Vagina (tissue), 2 donors: ENCODE results near the gene MPPED2.

Experiments used
- POLR2A ChIP-seq, 2 donors: fragments of 450-650 bp; IDR thresholded peaks; one replicate each; pipeline ENCODE4 v1.6.1; 2017; ENCODE audit warnings: antibody characterized with exemption in 2 of 2, mild to moderate bottlenecking in 2 of 2, moderate library complexity in 2 of 2
- POLR2AphosphoS5 ChIP-seq, 2 donors: sonication (generic); formaldehyde crosslinking; IDR thresholded peaks; one replicate each; pipeline ENCODE4 v1.9.0; 2017; ENCODE audit warnings: antibody characterized with exemption in 2 of 2, mild to moderate bottlenecking in 2 of 2, low read depth in 1 of 2; ENCODE audit not compliant: insufficient read depth in 1 of 2
- TF ChIP-seq, protein P1 (sequence below), 3 experiments: fragments of 450-650 bp in 2 of 3; fragments of 200-600 bp in 1 of 3; sonication (generic) in 1 of 3; IDR thresholded peaks; one replicate each; pipeline ENCODE4 v1.5.1; 2017 to 2019; ENCODE audit warnings: antibody characterized with exemption in 3 of 3, mild to moderate bottlenecking in 2 of 3, moderate library complexity in 2 of 3

DNA sequence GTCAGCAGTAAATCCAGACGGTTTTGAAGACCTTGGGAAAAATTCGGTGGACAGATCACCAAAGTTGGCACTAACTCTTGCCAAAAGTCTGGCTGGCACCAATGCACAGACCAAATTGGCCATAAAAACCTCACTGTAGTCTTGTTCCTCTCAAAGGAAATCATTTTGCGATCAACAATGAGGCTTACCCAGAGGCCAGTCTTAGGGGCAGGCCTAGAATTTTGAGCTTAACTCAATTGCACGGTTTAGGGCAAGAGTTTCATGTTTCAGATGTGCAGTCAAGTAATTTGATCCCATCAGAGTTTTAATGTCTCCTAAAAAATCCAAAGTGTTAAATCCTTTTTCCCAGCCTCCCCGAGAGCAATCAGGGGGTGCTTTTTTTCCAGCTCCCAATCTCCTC, 19.0 kb downstream of the MPPED2 start:
- TF ChIP-seq, protein P1, sequence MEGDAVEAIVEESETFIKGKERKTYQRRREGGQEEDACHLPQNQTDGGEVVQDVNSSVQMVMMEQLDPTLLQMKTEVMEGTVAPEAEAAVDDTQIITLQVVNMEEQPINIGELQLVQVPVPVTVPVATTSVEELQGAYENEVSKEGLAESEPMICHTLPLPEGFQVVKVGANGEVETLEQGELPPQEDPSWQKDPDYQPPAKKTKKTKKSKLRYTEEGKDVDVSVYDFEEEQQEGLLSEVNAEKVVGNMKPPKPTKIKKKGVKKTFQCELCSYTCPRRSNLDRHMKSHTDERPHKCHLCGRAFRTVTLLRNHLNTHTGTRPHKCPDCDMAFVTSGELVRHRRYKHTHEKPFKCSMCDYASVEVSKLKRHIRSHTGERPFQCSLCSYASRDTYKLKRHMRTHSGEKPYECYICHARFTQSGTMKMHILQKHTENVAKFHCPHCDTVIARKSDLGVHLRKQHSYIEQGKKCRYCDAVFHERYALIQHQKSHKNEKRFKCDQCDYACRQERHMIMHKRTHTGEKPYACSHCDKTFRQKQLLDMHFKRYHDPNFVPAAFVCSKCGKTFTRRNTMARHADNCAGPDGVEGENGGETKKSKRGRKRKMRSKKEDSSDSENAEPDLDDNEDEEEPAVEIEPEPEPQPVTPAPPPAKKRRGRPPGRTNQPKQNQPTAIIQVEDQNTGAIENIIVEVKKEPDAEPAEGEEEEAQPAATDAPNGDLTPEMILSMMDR (IDR thresholded peaks at IDR 0.05): no peak
- TF ChIP-seq POLR2A (IDR thresholded peaks at IDR 0.05) (no peak), POLR2AphosphoS5 (IDR thresholded peaks at IDR 0.05; ENCODE audit: insufficient read depth in 1 of 2, low read depth in 1 of 2) (no peak)
